ENCODE data around the gene ALDH1L1.

Gene ALDH1L1

GRCh38 chr3:126054870-126055269 is 125.5 kb downstream of the ALDH1L1 start:
- DNase-seq (ENCODE audit: low read depth in 2 of 2), result no peak

GRCh38 chr3:126053949-126054569 is 126.3 kb downstream of the ALDH1L1 start:
- DNase-seq (ENCODE audit: low read depth in 2 of 2), result no peak
